Caco-2 (cell line): ENCODE results near the gene KRT86. TPM values are rescaled to one million over a fixed set of nuclear protein-coding genes. Genes with fewer than 3 reads are reported as not detected.

Experiments used
- BruUV-seq: library from RNA; stranded (reverse); fragments of 400-500 nt; replicated peaks from 2 replicates; lab custom pipeline; 2021; lab: Mats Ljungman, UMichigan
- CTCF ChIA-PET: fragments of 300-600 bp; sonication (Branson Sonifier 250); formaldehyde crosslinking; loops from one replicate; lab custom pipeline; 2022; ENCODE audit warnings: antibody characterized with exemption; lab: Charles Lee
- POLR2A ChIA-PET: fragments of 300-600 bp; sonication (Branson Sonifier 250); formaldehyde crosslinking; loops from one replicate; lab custom pipeline; 2022; ENCODE audit warnings: antibody characterized with exemption; lab: Charles Lee
- DNase-seq, 2 experiments: peaks; one replicate each; pipeline versions ENCODE4 v3.0.0 to v3.0.0-alpha.2; 2020 to 2022
- H3K27me3 ChIP-seq: replicated peaks from 2 replicates; pipeline ENCODE4 v1.6.0; 2011; ENCODE audit warnings: low read length; ENCODE audit not compliant: control insufficient read depth, insufficient read depth
- H3K36me3 ChIP-seq: 2 replicates; pipeline ENCODE4 v1.5.1; 2011; ENCODE audit warnings: low read length; ENCODE audit not compliant: control insufficient read depth, insufficient read depth
- H3K4me1 ChIP-seq: fragments of 250-450 bp; sonication (Bioruptor Pico); 2 replicates; pipeline ENCODE4 v1.5.1; 2020; ENCODE audit warnings: mild to moderate bottlenecking
- H3K4me3 ChIP-seq: 2 replicates; pipeline ENCODE4 v1.5.1; 2011; ENCODE audit warnings: low read depth, mild to moderate bottlenecking, control low read depth, low read length
- H3K9me3 ChIP-seq: fragments of 250-450 bp; sonication (Bioruptor Pico); 2 replicates; pipeline ENCODE4 v1.5.1; 2020; ENCODE audit warnings: mild to moderate bottlenecking, moderate library complexity
- H3K27ac Mint-ChIP-seq: one replicate; pipeline ENCODE4 v1.8.0; 2022; ENCODE audit warnings: mixed read lengths; ENCODE audit not compliant: unreplicated experiment
- H3K27me3 Mint-ChIP-seq: one replicate; pipeline ENCODE4 v1.8.0; 2022; ENCODE audit warnings: mixed read lengths; ENCODE audit not compliant: insufficient read depth, unreplicated experiment
- H3K36me3 Mint-ChIP-seq: one replicate; pipeline ENCODE4 v1.8.0; 2022; ENCODE audit warnings: mild to moderate bottlenecking, mixed read lengths; ENCODE audit not compliant: insufficient read depth, unreplicated experiment
- H3K4me1 Mint-ChIP-seq: one replicate; pipeline ENCODE4 v1.8.0; 2022; ENCODE audit warnings: low read depth, mixed read lengths; ENCODE audit not compliant: unreplicated experiment
- H3K4me3 Mint-ChIP-seq: one replicate; pipeline ENCODE4 v1.8.0; 2022; ENCODE audit warnings: mild to moderate bottlenecking, moderate library complexity, mixed read lengths; ENCODE audit not compliant: unreplicated experiment
- H3K9me3 Mint-ChIP-seq: one replicate; pipeline ENCODE4 v1.8.0; 2022; ENCODE audit warnings: mixed read lengths; ENCODE audit not compliant: unreplicated experiment
- intact Hi-C: fragments of 100-400 bp; cut with micrococcal nuclease; formaldehyde crosslinking; loops from one replicate; pipeline ENCODE4 v1.10.0; 2022; ENCODE audit not compliant: unreplicated experiment
- total RNA-seq: library from RNA; stranded (reverse); gene quantifications from 2 replicates; pipeline ENCODE4 v1.2.3, GENCODE V29; 2022
- TF ChIP-seq, protein P1 (sequence below), 2 experiments: fragments of 200-600 bp in 1 of 2; IDR thresholded peaks; 1 replicate in 1 of 2; 2 replicates in 1 of 2; pipeline versions ENCODE4 v1.5.1 to v1.8.0; 2011 to 2022; ENCODE audit warnings: antibody characterized with exemption in 1 of 2, control low read depth in 1 of 2, inconsistent platforms in 1 of 2, low read depth in 1 of 2, low read length in 1 of 2, mild to moderate bottlenecking in 1 of 2, moderate library complexity in 1 of 2; ENCODE audit not compliant: insufficient read depth in 1 of 2, severe bottlenecking in 1 of 2, unreplicated experiment in 1 of 2

KRT86 gene
- total RNA-seq, 1 experiment from 2014 or later, result not detected

DNA sequence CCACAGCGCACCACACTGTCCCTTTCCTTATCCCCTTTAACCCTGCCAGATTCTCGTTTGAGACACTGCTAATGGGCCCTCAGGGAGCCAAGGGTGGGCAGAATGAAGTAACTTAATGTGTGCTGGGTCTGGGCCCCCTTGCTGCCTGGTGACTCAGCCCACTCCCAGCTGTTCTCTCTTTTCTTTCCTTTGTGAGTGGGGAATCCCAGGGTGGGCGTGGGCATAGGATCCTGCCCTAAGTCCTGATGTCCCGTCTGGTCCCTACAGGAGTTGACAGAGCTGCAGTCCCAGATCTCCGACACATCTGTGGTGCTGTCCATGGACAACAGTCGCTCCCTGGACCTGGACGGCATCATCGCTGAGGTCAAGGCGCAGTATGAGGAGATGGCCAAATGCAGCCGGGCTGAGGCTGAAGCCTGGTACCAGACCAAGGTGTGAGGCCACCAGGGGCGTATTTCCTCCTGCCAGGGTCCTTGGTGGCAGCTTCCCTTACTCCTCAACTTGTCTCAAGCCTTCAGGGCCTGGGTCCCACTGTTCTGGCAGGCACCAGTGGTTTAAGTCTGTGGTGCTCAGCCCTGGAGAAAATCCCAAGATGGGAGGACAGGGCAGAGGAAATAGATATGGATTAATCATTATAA, 33.1 kb upstream of the KRT86 start:
- Mint-ChIP-seq H3K4me1 (peaks cover 37% of the 10 kb centered on the region), H3K27me3 (no peaks in the 10 kb centered on the region), H3K36me3 (peaks cover 10% of the 10 kb centered on the region), H3K27ac (no peak overlapping the region), H3K9me3 (no peaks in the 10 kb centered on the region), H3K4me3 (no peak overlapping the region)
- H3K36me3 ChIP-seq, result no peaks in the 10 kb centered on the region
- H3K9me3 ChIP-seq, result no peaks in the 10 kb centered on the region
- BruUV-seq, result no TSS peak
- intact Hi-C loops, result no loop called here
- DNase-seq, result no peak
- ChIA-PET CTCF (no interaction called here), POLR2A (no interaction called here)
- no peaks in the 10 kb centered on the region for H3K27me3 ChIP-seq
- TF ChIP-seq, protein P1, sequence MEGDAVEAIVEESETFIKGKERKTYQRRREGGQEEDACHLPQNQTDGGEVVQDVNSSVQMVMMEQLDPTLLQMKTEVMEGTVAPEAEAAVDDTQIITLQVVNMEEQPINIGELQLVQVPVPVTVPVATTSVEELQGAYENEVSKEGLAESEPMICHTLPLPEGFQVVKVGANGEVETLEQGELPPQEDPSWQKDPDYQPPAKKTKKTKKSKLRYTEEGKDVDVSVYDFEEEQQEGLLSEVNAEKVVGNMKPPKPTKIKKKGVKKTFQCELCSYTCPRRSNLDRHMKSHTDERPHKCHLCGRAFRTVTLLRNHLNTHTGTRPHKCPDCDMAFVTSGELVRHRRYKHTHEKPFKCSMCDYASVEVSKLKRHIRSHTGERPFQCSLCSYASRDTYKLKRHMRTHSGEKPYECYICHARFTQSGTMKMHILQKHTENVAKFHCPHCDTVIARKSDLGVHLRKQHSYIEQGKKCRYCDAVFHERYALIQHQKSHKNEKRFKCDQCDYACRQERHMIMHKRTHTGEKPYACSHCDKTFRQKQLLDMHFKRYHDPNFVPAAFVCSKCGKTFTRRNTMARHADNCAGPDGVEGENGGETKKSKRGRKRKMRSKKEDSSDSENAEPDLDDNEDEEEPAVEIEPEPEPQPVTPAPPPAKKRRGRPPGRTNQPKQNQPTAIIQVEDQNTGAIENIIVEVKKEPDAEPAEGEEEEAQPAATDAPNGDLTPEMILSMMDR (IDR thresholded peaks at IDR 0.05; ENCODE audit: insufficient read depth in 1 of 2, low read depth in 1 of 2, low read length in 1 of 2, severe bottlenecking in 1 of 2, unreplicated experiment in 1 of 2), result no peak
- peaks cover 43% of the 10 kb centered on the region for H3K4me1 ChIP-seq
- H3K4me3 ChIP-seq, result no peak overlapping the region

DNA sequence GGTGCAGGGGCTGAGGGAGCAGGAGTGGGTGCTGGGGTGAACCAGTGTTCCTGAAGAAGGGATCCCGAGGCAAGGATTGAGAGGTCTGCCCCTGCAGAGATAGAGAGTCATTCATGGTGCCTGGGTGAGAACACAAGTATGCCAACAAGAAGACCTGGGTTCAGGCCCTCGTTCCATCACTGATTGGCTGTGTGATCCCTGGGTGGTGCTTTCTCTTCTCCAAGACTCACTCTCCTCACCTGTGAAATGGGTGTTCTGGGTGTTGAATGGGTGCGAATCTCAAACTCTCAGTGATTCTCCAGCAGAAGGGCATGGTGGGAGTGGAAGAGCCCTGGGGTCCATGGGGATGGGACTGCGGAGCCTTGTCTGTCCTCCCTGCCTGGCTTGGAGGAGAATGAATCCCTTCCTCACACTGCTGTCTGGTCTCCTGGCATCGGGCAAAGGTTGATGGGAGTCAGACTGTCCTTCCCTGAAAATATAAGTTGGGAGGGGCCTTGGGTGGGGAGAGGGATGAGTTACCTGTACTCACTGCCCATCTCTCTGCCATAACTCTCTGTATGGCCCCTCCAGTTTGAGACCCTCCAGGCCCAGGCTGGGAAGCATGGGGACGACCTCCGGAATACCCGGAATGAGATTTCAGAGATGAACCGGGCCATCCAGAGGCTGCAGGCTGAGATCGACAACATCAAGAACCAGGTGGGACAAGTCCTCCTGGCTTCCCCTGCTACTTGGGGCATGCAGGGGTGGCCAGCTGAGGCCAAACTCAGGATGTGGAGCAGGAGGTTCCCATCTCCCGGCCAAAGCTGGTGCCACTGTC, 31.8 kb upstream of the KRT86 start:
- Mint-ChIP-seq H3K9me3 (no peaks in the 10 kb centered on the region), H3K4me1 (peaks cover 43% of the 10 kb centered on the region), H3K27ac (no peak overlapping the region), H3K27me3 (no peaks in the 10 kb centered on the region), H3K36me3 (peaks cover 12% of the 10 kb centered on the region), H3K4me3 (no peak overlapping the region)
- BruUV-seq, result no TSS peak
- intact Hi-C loops, result no loop called here
- CTCF ChIA-PET, result interaction anchor here (0.7 kb wide), 1 partner anchor 37 kb away, joined by 3 read pairs; no protein-coding TSS in a partner anchor
- Histone ChIP-seq H3K4me1 (peaks cover 47% of the 10 kb centered on the region), H3K4me3 (no peak overlapping the region), H3K36me3 (no peaks in the 10 kb centered on the region), H3K27me3 (no peaks in the 10 kb centered on the region), H3K9me3 (no peaks in the 10 kb centered on the region)
- POLR2A ChIA-PET, result no interaction called here
- no peak for DNase-seq
- TF ChIP-seq, protein P1 (IDR thresholded peaks at IDR 0.05; ENCODE audit: insufficient read depth in 1 of 2, low read depth in 1 of 2, low read length in 1 of 2, severe bottlenecking in 1 of 2, unreplicated experiment in 1 of 2), result no peak

DNA sequence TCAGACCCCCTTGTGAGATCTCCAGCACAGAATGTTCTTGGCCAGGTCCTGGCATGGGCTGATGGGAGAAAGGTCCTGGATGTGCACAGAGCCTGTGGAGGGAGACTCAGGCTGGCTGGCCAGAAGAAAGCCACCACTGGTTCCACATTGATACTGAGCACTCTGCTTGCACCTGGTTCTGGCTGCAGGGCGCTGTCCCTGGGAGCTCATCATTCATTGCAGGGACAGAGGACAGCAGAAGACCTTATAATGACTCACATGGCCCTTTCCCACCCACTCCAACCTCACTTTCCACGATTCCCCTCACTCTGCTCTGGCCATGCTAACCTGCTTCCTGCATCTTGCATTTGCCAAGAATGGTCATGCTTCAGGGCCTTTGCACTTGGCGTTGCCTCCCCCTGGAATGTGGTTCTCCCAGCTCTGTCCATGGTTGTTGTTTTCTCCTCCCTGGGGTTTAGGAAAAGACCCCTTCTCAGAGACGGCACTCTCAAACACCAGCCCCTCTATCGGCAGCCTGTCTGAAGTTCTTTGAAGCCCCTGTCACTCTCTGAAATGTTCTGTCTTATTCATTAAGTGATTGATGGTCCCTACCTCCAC, 31.1 kb upstream of the KRT86 start:
- peak overlapping the region; percentile 4 for H3K27ac Mint-ChIP-seq
- peaks cover 12% of the 10 kb centered on the region for H3K36me3 Mint-ChIP-seq
- no peak overlapping the region for H3K4me3 ChIP-seq
- no peaks in the 10 kb centered on the region for H3K36me3 ChIP-seq
- no TSS peak for BruUV-seq
- no peaks in the 10 kb centered on the region for H3K27me3 ChIP-seq
- H3K4me1 ChIP-seq, result peaks cover 44% of the 10 kb centered on the region
- H3K4me1 Mint-ChIP-seq, result peaks cover 47% of the 10 kb centered on the region
- H3K9me3 Mint-ChIP-seq, result no peaks in the 10 kb centered on the region
- ChIA-PET POLR2A (no interaction called here), CTCF (interaction anchor here (0.7 kb wide), 1 partner anchor 36 kb away, joined by 3 read pairs; no protein-coding TSS in a partner anchor)
- H3K9me3 ChIP-seq, result no peaks in the 10 kb centered on the region
- H3K27me3 Mint-ChIP-seq, result no peaks in the 10 kb centered on the region
- no peak overlapping the region for H3K4me3 Mint-ChIP-seq
- TF ChIP-seq, protein P1 (IDR thresholded peaks at IDR 0.05; ENCODE audit: insufficient read depth in 1 of 2, low read depth in 1 of 2, low read length in 1 of 2, severe bottlenecking in 1 of 2, unreplicated experiment in 1 of 2), result no peak
- DNase-seq, result no peak
- intact Hi-C loops, result no loop called here
